NCI-H1694 treated with DMSO at 0.1 percent for 48 hours (cell line): ENCODE data around the gene HERPUD2.
"Not testable (repeated sequence)": the region's sequence is repeated elsewhere in the genome, so short reads cannot be mapped to it uniquely, and the experiment has no call there.

ENCODE experiments used
- DNase-seq: peaks from one replicate; lab custom pipeline; 2025; lab: John Stamatoyannopoulos, UW

HERPUD2 gene

DNA sequence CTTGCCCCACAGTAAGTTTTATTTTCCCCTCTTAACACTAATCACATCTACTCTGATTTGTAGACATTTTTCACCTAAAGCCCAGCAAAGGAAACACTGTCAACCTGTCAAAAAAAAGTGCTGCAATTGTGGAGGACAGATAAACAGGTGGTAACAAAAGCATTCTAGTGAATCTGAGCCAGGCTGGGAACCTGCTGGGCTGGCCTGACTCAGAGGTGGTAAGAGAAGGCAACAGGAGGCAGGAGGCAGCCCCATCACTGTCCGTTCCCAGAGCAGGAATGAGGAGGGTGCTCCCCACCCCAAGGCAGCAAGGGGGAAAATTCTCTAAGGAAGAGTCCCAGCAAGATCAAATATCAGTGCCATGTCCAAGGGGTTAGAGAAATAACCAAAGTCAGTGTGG is 19.5 kb upstream of the HERPUD2 start:
- DNase-seq: no peak

DNA sequence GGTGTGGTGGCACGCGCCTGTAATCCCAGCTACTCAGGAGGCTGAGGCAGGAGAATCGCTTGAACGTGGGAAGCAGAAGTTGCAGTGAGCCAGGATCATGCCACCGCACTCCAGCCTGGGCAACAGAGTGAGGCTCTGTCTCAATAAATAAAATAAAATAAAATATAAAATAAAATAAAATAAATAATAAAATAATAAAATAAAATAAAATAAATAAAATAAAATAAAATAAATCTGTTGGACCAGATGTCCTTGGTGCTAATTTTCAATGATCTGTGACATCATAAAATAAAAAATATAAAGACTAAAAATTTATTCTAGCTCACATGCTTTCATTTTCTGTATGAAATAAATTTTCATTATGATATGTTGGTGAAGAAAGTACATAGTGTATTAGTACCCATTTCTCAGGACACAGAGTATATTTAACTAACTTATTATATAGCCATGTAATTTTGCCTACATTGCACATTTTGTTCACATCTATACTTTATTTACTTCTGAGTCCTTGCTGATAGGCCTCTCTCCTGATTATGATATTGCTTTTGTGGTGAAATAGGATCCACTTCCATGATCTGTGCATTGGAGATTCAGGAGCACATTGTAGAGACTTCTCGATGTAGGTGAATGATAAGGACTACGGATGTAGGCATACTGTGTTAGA is 17.8 kb upstream of the HERPUD2 start:
- no peak for DNase-seq

DNA sequence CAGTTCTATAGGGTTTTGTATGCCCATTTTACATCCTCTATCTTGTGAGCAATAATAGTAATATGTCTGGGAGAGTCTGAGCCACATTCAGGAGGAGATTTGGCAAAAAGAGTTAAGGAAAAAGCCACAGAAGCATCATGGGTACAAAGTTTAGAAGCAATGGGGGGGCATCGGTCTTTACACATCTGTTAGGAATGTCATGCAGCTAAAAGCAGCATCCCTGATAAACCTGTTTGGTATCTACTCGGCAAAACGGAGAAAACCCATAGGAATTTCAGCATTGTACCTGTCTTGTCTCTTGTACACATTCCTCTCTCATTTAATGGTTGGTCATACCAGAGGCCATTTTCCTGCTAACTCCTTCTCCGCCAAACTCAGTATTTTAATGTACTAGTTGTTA is 12.5 kb upstream of the HERPUD2 start:
- no peak for DNase-seq

DNA sequence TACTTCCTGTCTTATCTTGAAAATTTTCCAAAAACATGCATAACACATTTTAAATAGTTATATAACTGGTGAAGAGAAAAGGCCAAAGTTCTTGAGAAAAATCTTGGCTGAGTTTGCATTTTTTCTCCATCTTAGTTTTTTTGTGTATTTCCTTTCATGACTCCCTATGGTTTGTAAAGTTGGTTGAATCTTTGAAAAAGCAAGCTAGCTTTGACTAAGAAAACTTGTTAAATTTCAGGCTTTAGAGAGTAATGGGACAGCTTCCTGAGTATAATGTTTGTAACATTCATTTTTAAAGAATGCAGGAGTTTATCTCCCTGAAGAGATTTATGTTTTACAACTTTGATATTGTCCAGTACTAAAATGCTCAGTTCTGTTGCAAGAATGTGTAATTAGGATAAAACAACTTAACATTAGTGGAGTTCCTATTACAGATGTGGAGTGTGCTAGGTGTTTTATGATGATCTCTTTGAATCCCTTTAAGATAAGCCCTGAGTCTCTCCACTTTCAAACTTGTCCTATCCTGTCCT is 11.1 kb upstream of the HERPUD2 start:
- no peak for DNase-seq

DNA sequence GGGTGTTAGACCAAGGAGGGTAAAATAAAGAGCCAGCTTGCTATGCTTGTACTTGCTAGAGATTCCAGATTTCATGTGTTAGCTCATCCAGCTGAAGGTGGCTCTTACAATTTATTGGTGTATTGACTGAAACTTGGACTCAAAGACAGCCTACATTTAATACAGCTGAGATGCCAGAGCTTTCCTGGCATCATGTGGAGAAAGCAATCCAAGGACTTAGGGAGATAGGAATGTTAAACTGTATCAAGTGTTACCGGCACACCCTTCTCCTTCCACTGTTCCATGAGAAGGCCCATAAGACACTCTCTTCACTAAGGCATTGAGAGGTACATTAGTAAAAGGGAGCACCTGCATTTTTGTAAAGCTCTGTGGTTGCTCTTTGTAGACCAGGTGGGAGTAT is 9.3 kb upstream of the HERPUD2 start:
- DNase-seq: no peak

DNA sequence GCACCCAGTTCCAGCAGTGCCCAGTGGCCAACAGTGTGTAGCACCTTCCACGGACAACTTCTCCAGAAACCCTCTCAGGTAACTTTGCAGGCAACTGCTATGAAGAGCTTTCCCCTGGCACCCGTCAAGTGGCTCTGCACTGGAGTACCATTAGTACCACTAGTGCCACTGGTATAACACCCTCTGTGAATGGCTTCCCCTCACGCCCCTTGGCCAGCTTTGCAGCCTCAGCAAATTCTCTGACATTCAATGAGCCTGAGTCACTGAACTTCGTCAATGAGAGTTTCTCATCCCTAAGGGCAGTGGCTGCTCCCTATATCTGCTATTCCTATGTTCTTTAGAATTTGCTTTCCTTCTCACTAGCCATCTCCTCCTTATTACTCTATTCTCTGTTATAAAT is 7.6 kb upstream of the HERPUD2 start:
- no peak for DNase-seq

DNA sequence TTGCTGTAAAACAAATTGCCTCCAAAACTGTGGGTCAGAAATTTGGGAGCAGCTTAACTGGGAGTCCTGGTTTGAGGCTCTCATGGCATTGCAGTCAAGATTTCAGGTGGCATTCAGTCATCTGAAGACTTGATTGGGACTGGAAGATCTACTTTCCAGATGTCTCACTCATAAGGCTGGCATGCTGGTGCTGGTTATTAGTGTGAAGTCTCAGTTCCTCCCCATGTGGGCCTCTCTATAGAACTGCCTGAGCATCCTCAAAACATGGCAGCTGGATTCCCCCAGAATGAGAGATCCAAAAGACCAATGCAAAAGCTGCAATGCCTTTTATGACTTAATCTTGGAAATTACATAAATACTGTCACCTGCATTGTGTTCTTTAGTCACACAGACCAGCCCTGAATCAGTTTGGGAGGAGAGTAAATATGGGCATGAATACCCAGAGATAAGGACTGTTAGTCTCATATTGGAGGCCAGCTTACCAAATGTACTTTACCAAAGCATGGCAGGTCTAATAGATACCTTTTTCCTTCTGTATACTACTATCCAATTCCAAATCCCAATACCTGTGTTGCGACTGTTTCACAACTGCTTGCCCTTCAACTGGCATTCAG is 6.5 kb upstream of the HERPUD2 start:
- no peak for DNase-seq

DNA sequence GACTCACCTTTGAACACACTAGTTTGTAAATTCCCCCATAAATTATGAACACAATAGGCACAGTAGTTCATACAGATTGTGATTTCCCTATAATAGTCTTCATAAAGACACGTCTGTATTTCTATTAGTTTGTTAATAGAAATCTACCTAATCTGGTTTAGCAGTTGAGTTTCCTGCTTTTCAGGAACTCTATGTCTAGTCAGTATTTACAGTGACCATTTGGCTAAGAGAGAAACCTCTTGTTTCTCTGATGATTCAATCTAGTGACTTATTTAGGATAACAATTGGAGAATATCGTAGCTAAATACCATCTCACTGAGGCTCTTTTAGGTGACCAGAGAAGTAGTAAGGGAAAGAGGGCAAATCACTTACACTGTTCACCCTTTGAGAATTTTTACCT is 5.9 kb upstream of the HERPUD2 start:
- no peak for DNase-seq

DNA sequence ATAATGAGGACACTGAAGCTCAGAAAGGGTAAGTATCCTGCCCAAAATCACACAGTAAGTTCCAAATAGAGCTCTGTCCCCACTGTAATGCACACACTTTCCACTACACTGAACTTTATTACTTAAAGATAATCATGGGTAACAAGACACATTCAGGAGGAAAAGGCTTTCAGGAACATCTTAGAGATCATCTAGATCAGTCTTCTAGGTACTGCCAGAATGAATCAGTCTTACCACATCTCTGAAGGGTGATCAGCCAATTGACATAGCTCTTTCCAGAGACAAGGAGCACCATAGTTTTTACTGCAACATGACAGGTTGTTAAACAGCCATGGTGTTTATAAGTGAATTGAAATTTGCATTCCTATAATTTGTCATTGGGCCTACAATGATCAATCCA is 5.4 kb upstream of the HERPUD2 start:
- DNase-seq: no peak

DNA sequence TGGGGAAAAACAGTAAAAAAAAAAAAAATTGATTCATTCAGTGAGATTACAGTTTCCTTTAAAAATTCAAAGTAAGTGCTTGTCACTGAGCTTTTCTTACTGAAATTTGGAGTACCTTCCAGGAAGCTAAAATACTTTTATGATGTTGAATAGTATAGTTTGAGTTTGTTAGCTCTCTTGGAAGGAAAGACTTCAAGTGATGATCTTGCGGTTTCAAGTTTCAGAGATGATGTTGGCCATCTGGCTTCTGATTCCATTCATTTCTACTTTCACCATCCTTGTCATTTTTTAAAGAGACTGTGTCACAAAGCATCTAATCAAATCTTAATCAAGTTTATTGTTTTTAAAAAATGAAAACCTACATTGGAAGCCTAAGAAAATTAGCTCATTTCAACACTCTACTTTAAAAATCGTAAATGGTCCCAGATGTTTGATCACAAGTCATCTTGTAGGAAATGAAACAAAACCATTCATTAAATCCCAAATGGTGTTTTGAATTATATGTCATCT is 4.9 kb upstream of the HERPUD2 start:
- DNase-seq: no peak

DNA sequence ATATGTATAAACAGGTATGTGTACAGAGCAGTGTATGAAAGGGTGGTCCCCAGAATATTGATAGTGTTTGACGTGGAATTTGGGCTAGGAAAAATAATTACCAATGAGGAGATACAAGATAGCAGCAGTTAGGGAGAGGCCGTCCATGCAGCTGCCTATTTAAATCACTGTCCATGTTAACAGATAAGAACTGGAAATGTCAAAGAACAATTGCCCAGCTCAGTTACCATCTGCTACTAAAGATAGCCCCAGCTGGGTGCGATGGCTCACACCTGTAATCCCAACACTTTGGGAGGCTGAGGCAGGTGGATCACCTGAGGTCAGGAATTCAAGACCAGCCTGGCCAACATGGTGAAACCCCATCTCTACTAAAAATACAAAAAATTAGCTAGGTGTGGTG is 3.4 kb upstream of the HERPUD2 start:
- not testable (repeated sequence) for DNase-seq

DNA sequence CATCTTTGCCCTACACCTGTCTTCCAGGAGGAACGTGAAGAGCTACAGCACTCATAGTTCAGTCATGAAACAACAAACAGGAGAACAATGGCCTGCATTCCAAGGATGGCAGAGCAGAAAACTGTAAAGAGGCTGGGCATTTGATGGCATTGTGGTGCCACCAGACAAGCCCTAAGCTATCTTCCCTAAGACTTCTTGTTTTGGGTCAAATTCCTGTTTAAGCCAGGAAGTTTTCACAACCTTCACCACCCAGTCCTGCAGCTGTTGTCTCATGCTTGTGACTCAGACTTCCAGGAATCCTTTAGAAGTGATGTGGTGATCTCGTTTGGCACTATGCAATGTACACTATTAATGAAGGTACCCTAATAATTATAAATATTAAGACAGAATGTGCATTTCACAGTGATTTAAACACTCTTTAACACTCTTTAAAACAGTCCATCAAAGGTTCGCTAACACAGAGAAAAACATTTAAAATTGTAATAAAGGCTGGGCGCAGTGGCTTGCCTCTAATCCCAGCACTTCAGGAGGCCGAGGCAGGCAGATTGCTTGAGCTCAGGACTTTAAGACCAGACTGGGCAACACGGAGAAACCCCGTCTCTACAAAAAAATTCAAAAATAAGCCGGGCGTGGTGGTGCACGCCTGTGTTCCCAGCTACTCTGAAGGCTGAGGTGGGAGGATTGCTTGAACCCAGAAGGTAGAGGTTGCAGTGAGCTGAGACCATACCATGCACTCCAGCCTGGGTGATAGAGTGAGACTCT is 2.7 kb upstream of the HERPUD2 start:
- no peak for DNase-seq

DNA sequence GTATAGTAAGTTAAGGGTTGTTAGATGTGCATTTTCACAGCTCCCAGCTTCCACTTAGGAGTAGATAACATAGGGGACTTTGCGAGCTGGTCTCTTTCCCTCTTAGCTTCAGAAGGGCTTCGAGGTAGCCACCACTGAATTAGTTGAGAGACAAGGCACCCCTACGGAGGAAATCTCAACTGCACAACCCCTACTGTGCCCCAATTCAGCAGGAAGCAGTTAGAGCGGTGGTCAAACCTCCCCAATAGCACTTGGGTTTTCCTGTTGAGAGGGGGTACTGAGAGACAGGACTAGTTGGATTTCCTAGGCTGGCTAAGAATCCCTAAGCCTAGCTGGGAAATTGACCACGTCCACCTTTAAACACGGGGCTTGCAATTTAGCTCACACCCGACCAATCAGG is 1.1 kb upstream of the HERPUD2 start:
- no peak for DNase-seq

DNA sequence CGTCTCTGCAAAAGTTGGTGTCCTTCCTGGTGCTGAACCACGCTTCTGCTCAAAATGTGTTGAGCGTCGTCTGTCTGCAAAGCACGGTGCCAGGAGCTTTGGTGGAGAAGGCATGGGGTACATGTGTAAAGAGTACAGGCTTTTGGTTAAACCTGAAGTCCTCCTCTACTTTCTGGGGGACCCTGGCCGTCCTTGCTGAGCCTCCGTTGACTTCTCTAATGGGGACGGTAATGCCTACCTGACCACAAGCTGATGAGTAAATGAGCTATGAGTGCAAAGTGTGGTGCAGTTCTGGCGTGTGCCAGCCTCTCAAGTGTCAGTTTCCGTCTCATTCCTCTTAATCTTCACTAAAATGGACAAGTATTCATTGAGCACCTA is 527 bp upstream of the HERPUD2 start:
- no peak for DNase-seq

DNA sequence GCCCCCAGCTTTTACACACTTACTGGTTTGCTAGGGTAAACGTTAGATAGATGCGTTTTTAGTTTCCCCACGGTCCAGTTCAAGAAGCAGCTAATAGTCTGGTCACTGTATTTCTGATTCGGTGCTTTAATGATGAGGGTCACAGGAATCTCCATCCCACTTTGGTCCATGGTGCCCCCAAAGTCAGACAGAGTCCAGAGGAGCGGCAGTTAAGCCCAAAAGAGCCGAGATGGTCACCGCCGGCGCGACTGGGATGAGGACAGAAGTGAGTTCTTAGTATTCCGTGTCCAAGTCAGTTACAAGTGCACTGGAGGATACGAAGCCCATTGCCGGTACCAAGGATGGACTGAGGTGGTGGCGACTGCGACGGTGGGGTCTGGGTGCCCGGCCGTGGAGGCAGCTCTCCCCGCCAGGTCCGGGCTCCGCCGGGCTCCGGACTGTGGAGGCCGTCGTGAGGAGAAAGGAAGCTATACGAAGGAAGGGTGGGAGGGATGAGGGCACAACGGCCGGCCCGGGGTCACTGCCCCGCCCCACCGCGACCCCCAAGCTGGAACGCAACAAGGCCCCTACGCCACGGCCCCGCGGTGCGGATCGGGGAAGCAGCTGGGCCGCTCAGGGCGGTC is 663 bp downstream of the HERPUD2 start:
- no peak for DNase-seq

DNA sequence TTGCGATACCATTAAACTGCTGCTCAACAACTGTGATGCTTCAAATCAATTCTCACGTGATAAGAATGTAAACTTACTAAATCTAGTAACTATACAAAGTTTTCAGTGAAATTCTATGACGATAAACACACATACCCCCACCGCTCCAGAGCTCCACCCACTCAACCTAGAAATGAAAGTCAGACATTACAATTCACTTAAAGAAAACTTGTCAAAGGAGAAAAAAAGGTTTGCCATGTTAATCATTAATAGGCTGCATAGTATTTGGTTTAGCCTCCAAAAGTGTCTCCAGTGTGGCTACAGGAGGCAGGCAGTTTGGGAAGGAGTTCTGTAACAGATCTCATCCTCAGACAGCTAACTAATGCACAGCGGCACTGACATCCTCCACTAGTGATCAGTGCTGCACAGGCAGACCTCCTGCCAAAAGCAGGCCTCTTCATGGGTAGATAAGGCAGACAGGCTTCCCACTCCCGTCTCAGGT is 3.1 kb downstream of the HERPUD2 start:
- no peak for DNase-seq

DNA sequence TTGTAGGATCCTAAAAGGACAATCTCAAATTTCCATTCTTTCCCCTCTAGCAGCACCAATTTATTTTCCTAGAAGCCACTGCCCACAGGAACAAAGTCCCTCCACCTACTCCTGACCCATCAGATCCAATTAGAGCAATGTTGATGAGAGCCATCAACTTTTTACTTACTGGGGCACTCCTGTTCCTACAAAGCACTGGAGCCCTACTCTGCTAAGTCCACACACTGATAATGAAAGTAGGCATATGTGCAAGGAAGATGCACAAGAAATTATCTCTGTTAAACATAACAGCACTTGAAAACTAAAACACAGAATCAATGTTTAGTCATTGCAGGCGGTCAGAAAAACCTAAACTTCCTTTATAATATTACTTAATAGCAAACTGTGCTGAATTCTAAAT is 3.6 kb downstream of the HERPUD2 start:
- no peak for DNase-seq

DNA sequence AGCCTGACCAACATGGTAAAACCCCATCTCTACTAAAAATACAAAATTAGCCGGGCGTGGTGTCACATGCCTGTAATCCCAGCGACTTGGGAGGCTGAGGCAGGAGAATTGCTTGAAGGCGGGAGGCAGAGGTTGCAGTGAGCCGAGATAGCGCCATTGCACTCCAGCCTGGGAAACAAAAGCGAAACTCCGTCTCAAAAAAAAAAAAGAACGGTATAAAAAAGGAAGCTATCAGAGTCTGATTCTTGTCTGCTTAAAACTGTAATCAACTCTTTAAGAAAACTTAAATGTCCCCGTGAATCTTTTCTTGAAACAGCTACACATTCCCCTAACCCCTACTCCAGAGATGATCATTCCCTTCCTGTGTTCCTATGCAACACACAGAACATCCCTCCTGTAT is 4.3 kb downstream of the HERPUD2 start:
- not testable (repeated sequence) for DNase-seq

DNA sequence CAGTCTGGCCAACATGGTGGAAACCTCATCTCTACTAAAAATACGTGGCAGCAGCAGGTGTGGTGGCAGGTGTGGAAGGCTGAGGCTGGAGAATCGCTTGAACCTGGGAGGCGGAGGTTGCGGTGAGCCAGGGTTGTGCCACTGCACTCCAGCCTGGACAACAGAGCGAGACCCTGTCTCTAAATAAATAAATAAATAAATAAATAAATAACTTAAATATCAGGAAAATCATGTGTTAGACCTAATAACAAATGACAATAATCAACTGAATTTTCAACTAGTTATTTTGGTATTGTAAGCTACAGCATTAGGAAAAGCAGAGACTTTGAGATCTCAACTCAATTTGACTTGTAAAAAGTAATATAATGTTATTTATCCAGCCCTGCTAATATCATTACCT is 9.2 kb downstream of the HERPUD2 start:
- no peak for DNase-seq

DNA sequence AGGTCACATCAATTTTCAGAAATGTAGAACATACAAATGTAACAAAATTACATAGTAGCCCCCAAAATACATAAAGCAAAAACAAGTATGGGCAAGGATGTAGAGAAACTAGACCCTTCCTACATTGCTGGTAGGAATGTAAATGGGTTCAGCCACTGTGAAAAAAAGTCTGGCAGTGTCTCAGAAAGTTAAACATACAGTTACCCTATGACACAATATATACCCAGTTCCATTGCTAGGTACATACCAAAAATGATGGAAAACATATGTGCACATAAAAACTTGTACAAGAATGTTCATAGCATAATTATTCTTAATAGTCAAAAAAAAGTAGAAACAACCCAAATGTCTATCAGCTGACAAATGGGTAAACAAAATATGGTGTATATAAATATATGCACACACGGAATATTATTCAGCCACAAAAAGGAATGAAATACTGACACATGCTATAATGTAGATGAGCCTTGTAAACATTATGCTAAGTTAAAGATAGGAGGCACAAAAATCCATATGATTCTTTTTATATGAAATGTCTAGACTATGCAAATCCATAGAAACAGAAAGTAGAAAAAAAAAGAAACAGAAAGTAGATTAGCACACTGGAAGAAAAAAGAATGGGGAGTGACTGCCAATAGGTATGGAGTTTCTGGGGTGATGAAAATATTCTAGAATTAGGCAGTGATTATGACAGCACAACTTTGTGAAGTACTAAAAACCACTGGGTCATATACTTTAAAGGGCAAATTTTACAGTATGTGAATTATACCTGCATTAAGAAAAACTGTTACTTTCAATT is 13.5 kb downstream of the HERPUD2 start:
- DNase-seq: no peak

DNA sequence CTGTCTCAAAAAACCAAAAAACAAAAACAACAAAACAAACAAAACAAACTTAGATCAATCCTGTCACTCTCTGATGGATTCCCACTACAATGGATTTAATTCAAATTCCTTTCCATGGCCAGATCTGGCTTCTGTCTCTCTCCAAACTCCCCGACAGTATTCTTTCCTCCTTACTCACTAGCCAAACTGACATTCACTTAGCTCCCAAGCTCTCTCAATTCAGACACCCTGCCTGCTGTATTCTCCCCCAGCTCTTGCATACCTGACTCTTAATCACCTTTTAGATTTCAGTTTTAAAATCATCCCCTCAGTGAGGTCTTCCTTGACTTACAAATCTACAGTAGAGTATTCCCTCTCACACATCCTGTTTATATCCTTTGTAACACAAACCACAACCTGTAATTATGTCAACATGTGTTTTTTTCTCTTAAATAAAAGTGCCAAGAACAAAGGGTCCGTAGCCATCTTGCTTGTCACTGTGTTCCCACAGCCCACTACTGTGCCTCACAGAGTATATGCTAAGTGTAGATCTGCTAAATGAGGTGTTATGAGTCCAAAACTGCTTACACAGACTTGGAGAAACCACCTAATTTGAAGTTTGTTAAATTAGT is 14.4 kb downstream of the HERPUD2 start:
- DNase-seq: no peak
